ENCODE measurements around the gene ARG2. TPM values are rescaled to one million over a fixed set of nuclear protein-coding genes. Genes with fewer than 3 reads are reported as not detected.

ARG2 gene
- total RNA-seq, 1 experiment from 2014 or later, result 35.2 TPM

- Histone ChIP-seq H3K14ac (ENCODE audit: insufficient read depth, low read length) (no peak overlapping the region), H3K4me1 (ENCODE audit: insufficient read depth, low read length) (no peaks in the 10 kb centered on the region), H3K4ac (ENCODE audit: low read depth, low read length) (no peak overlapping the region), H2AFZ (ENCODE audit: low read length) (no peak overlapping the region), H3T11ph (ENCODE audit: low read length) (no peak overlapping the region), H4K5ac (ENCODE audit: insufficient read length, low read depth, low read length) (no peak overlapping the region), H3K4me2 (ENCODE audit: insufficient read depth, insufficient read length, low read length) (no peak overlapping the region), H4K91ac (ENCODE audit: insufficient read length, low read depth, low read length) (no peak overlapping the region), H2BK20ac (ENCODE audit: low read depth, low read length, poor library complexity, severe bottlenecking) (no peak overlapping the region), H2BK12ac (ENCODE audit: insufficient read length, low read depth, low read length) (no peak overlapping the region), H2AK5ac (ENCODE audit: insufficient read length, low read length) (no peak overlapping the region), H3K9ac (ENCODE audit: extremely low read depth, insufficient read length, low read length) (no peak overlapping the region), H3K18ac (ENCODE audit: insufficient read length, low read depth, low read length) (no peak overlapping the region), H2BK15ac (ENCODE audit: low read depth, low read length) (no peak overlapping the region), H3K23ac (ENCODE audit: insufficient read length, low read depth, low read length) (no peak overlapping the region), H3K79me2 (ENCODE audit: insufficient read depth, low read length) (no peaks in the 10 kb centered on the region), H2BK5ac (ENCODE audit: insufficient read length, low read length) (no peak overlapping the region), H3K79me1 (ENCODE audit: insufficient read depth, low read depth, low read length, poor library complexity, severe bottlenecking) (no peaks in the 10 kb centered on the region), H3K27ac (ENCODE audit: insufficient read length, low read depth, low read length) (no peak overlapping the region), H3K23me2 (ENCODE audit: insufficient read length, low read depth, low read length, poor library complexity, severe bottlenecking) (no peaks in the 10 kb centered on the region), H3K27me3 (ENCODE audit: insufficient read depth, low read length) (no peaks in the 10 kb centered on the region), H4K8ac (replicated peaks; ENCODE audit: insufficient read length, low read depth, low read length) (no peak overlapping the region), H4K20me1 (ENCODE audit: control insufficient read depth, insufficient read depth, insufficient read length) (no peaks in the 10 kb centered on the region), H3K56ac (ENCODE audit: insufficient read length, low read depth, low read length) (no peak overlapping the region), H2BK120ac (ENCODE audit: low read depth, low read length, poor library complexity, severe bottlenecking) (no peak overlapping the region), H3K9me3 (ENCODE audit: control insufficient read depth, low read depth, low read length) (no peaks in the 10 kb centered on the region)
- no CpG with 5 or more reads among the region's 13 CpGs for WGBS (ENCODE audit: extremely low coverage, insufficient read length, low lambda C conversion rate)
- Mint-ChIP-seq H3K36me3 (ENCODE audit: insufficient read depth in 1 of 3, low read depth in 3 of 3) (peaks cover 8 to 63% (median 37%) of the 10 kb centered on the region in 3 experiments; a peak in 6 of 7 replicates), H3K4me3 (no peak overlapping the region), H3K9me3 (no peaks in the 10 kb centered on the region), H3K27ac (no peak overlapping the region; a peak in 1 of 7 replicates), H3K27me3 (ENCODE audit: low read depth) (no peaks in the 10 kb centered on the region), H3K4me1 (no peaks in the 10 kb centered on the region)
- no peak for DNase-seq
- TF ChIP-seq CTCF (conservative IDR thresholded peaks at IDR 0.05), result no peak
These were observed 42.4 kb upstream of the ARG2 start for GRCh38 chr14:67577181-67577808.
